BJ (cell line): Measurements from ENCODE around the gene NCOA1. TPM values are rescaled to one million over a fixed set of nuclear protein-coding genes. Genes with fewer than 3 reads are reported as not detected.

ENCODE experiments used
- CTCF ChIA-PET: fragments of 350-600 bp; formaldehyde crosslinking; extraction: SDS; loops from one replicate; lab custom pipeline; 2021; ENCODE audit warnings: antibody characterized with exemption, inconsistent platforms; lab: Yijun Ruan, JAX
- POLR2A ChIA-PET: fragments of 300-600 bp; sonication (Branson Sonifier 250); formaldehyde crosslinking; extraction: SDS; loops from one replicate; lab custom pipeline; 2021; ENCODE audit warnings: antibody characterized with exemption; lab: Charles Lee
- DNase-seq: peaks from one replicate; pipeline ENCODE4 v3.0.0-alpha.2; 2011; ENCODE audit warnings: low read depth
- H3K27me3 ChIP-seq: 2 replicates; pipeline ENCODE4 v1.6.0; 2011; ENCODE audit warnings: low read length; ENCODE audit not compliant: control insufficient read depth, insufficient read depth
- H3K36me3 ChIP-seq: 2 replicates; pipeline ENCODE4 v1.5.1; 2011; ENCODE audit warnings: low read length; ENCODE audit not compliant: control insufficient read depth, insufficient read depth
- H3K4me3 ChIP-seq: 2 replicates; pipeline ENCODE4 v1.5.1; 2011; ENCODE audit warnings: low read depth, mild to moderate bottlenecking, control low read depth, low read length
- polyA plus RNA-seq: library from polyadenylated mRNA; depleted of rRNA; stranded (reverse); fragments of >200 nt; gene quantifications from 2 replicates; pipeline ENCODE4 v1.2.3, GENCODE V29; 2011
- TF ChIP-seq, protein P1 (sequence below): IDR thresholded peaks from 2 replicates; pipeline ENCODE4 v1.5.1; 2011; ENCODE audit warnings: low read depth, mild to moderate bottlenecking, control low read depth, inconsistent platforms, low read length, moderate library complexity; ENCODE audit not compliant: insufficient read depth

The NCOA1 gene
- polyA plus RNA-seq, 1 experiment = 16.0 TPM

DNA sequence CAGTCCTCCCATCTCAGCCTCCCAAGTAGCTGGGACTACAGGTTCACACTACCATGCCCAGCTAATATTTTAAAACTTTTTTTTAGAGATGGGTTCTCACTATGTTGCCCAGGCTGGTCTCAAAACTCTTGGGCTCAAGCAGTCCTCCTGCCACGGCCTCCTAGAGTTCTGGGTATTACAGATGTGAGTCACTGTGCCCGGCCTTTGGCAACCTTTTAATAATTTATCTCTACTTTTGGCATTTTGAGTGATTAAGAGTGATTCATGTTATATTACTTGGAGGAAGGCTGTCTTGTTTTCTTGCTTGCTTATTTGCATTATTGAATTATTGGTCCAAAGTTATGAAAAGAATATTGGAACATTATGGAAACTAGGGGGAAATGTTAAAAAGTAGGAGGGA is 24.3 kb downstream of the NCOA1 start:
- H3K36me3 ChIP-seq = no peaks in the 10 kb centered on the region
- H3K4me3 ChIP-seq = no peak overlapping the region
- TF ChIP-seq, protein P1, sequence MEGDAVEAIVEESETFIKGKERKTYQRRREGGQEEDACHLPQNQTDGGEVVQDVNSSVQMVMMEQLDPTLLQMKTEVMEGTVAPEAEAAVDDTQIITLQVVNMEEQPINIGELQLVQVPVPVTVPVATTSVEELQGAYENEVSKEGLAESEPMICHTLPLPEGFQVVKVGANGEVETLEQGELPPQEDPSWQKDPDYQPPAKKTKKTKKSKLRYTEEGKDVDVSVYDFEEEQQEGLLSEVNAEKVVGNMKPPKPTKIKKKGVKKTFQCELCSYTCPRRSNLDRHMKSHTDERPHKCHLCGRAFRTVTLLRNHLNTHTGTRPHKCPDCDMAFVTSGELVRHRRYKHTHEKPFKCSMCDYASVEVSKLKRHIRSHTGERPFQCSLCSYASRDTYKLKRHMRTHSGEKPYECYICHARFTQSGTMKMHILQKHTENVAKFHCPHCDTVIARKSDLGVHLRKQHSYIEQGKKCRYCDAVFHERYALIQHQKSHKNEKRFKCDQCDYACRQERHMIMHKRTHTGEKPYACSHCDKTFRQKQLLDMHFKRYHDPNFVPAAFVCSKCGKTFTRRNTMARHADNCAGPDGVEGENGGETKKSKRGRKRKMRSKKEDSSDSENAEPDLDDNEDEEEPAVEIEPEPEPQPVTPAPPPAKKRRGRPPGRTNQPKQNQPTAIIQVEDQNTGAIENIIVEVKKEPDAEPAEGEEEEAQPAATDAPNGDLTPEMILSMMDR = no peak
- CTCF ChIA-PET = no interaction called here
- H3K27me3 ChIP-seq = no peaks in the 10 kb centered on the region
- DNase-seq = no peak
- POLR2A ChIA-PET = no interaction called here

DNA sequence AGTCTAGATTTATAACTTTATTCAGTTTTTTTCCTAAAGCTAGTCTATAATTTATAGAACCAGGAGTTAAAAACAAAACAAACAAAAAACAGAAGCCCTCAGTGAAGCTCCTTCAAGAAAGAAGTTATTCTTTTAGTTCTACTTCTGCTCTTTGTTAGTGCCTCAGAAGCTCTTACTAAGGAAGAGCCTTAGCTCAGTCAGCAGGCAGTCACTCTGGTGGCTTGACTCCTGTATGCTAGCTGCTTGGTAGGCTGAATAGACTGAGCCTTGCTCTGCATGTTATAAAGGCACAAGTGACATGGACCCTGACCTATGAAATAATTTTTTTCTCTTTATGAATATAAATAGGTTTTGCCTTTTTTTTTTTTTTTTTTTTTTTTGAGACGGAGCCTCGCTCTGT is 24.8 kb downstream of the NCOA1 start:
- TF ChIP-seq, protein P1 = no peak
- Histone ChIP-seq H3K27me3 (no peaks in the 10 kb centered on the region), H3K4me3 (no peak overlapping the region), H3K36me3 (no peaks in the 10 kb centered on the region)
- ChIA-PET CTCF (no interaction called here), POLR2A (no interaction called here)
- DNase-seq = no peak

DNA sequence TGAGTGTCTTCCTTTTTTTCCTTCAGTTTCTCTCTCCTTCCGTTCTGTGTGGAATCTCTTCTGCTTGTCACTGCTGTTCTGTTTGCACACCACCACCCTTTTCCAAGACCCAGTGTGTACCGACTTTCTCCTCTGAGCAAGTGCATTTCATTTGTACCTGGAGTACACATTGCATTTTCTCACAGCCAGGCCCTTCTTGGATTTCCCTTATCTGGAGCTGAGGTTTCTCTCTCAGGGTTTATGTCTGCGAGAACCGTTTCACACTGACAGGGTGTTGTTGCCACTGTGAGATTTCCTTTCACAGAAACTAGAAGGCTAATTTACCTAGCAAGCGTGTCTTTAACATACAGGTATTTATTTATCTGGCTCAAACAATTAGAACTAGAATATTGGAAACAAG is 26.2 kb downstream of the NCOA1 start:
- DNase-seq = no peak
- CTCF ChIA-PET = no interaction called here

DNA sequence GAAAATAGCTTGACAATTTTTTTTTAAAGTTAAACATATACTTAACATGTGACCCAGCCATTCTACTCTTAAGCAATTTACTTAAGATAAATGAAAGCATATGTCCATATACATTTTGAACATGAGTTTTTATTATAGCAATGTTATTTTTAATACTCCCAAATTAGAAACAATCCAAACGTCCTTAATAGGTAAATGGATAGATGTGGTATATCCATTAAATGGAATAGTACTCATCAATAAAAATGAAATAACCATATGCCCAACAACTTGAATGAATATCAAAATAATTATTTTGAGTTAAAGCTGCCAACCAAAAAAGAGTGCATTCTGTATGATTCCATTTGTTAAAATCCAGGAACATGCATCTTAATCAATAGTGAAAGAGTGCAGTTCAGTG is 29.1 kb downstream of the NCOA1 start:
- H3K27me3 ChIP-seq = no peaks in the 10 kb centered on the region
- ChIA-PET POLR2A (no interaction called here), CTCF (interaction anchor here (0.6 kb wide), 1 partner anchor 240 kb away, joined by 3 read pairs; no protein-coding TSS in a partner anchor)
- no peaks in the 10 kb centered on the region for H3K36me3 ChIP-seq
- H3K4me3 ChIP-seq = no peak overlapping the region
- no peak for DNase-seq
- TF ChIP-seq, protein P1 = no peak

More for the DNA sequence above, 26.2 kb downstream of the NCOA1 start:
- POLR2A ChIA-PET = no interaction called here
- Histone ChIP-seq H3K27me3 (no peaks in the 10 kb centered on the region), H3K4me3 (no peak overlapping the region), H3K36me3 (no peaks in the 10 kb centered on the region)
- TF ChIP-seq, protein P1 = no peak

DNA sequence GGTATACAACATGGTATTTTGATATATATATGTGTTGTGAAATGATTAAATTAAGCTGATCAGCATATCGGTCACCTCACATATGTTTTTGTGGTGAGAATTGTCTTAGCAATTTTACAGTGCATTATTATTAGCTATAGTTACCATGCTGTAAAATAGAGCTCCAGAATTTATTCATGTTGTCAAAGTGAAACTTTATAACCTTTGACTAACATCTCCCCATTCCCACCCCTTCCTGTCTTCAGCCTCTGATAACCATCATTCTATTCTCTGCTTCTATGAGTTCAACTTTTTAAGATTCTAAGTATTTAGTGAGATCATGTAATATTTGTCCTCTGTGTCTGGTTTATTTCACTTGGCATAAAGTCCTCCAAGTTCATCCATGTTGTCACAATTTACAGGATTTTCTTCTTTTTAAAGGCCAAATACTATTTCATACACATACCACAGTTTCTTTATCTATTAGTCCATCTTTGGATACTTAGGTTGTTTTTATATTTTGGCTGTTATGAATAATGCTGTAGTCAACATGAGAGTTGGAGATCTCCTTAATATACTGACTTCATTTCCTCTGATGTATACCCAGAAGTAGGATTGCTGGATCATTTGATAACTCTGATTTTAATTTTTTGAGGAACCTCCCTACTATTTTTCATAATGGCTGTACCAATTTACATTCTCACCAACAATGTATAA is 30.3 kb downstream of the NCOA1 start:
- H3K4me3 ChIP-seq = no peak overlapping the region
- POLR2A ChIA-PET = no interaction called here
- H3K36me3 ChIP-seq = no peaks in the 10 kb centered on the region
- CTCF ChIA-PET = no interaction called here
- TF ChIP-seq, protein P1 = no peak
- DNase-seq = no peak
- no peaks in the 10 kb centered on the region for H3K27me3 ChIP-seq
